Right forelimb (tissue), 1 donor: Measurements from ENCODE around the gene C1GALT1.

Experiments used
- DNase-seq: peaks from one replicate; pipeline ENCODE4 v3.0.0-alpha.2; 2018

C1GALT1 gene

GRCh38 chr7:7292085-7292484, 109.7 kb downstream of the C1GALT1 start:
- DNase-seq = no peak

- no peak for DNase-seq
Observed at GRCh38 chr7:7292608-7293007, 110.3 kb downstream of the C1GALT1 start.

GRCh38 chr7:7293092-7293491, 110.7 kb downstream of the C1GALT1 start:
- no peak for DNase-seq

- no peak for DNase-seq
Observed at GRCh38 chr7:7294911-7295310, 112.6 kb downstream of the C1GALT1 start.
